Measurements from ENCODE around the gene UQCR10. TPM values are rescaled to one million over a fixed set of nuclear protein-coding genes. Genes with fewer than 3 reads are reported as not detected.

Gene UQCR10
- total RNA-seq, 1 experiment from 2014 or later, result 119 TPM

GRCh38 chr22:29814003-29814402 lies 46.8 kb downstream of the UQCR10 start:
- peaks cover 0 to 9% of the 10 kb centered on the region in 2 experiments; a peak in 1 of 4 replicates for H3K4me1 ChIP-seq (ENCODE audit: control insufficient read depth in 1 of 2, insufficient read depth in 2 of 2, low read length in 2 of 2)
- RAD21 ChIA-PET (ENCODE audit: low non-redundant PET in 1 of 2, low total read pairs in 2 of 2, uncharacterized antibody in 2 of 2, unreplicated experiment in 2 of 2), result interaction anchor here in 1 of 2 experiments (0.6 kb wide), 1 partner anchor 275 kb away, joined by 3 read pairs; no protein-coding TSS in a partner anchor
- TF ChIP-seq EGR1 (IDR thresholded peaks at IDR 0.05; ENCODE audit: low read depth) (no peak), MAX (IDR thresholded peaks at IDR 0.05) (no peak), SP1 (IDR thresholded peaks at IDR 0.05; ENCODE audit: low read depth) (no peak), ZBTB33 (IDR thresholded peaks at IDR 0.05; ENCODE audit: extremely low read depth, insufficient replicate concordance, low read length) (no peak), CBX3 (IDR thresholded peaks at IDR 0.05; ENCODE audit: low read depth) (no peak), POLR2A (IDR thresholded peaks at IDR 0.05; ENCODE audit: borderline replicate concordance, extremely low read depth, insufficient read depth, insufficient read length) (no peak), ATF3 (IDR thresholded peaks at IDR 0.05) (no peak), CTCF (IDR thresholded peaks at IDR 0.05 in 2 of 3, conservative IDR thresholded peaks at IDR 0.05 in 1 of 3; ENCODE audit: borderline replicate concordance in 1 of 3, insufficient read depth in 1 of 3, low read depth in 2 of 3, low read length in 2 of 3) (no peak), JUND (IDR thresholded peaks at IDR 0.05) (no peak), CEBPB (IDR thresholded peaks at IDR 0.05; ENCODE audit: low read depth) (no peak), POLR2AphosphoS5 (IDR thresholded peaks at IDR 0.05; ENCODE audit: low read depth, low read length) (no peak), ZFX (IDR thresholded peaks at IDR 0.05) (no peak)
- H3K79me2 ChIP-seq (ENCODE audit: insufficient read depth, low read length), result no peaks in the 10 kb centered on the region
- H3K27me3 ChIP-seq (ENCODE audit: insufficient read depth, low read length), result no peaks in the 10 kb centered on the region
- H2AFZ ChIP-seq (ENCODE audit: low read depth, low read length, poor library complexity, severe bottlenecking), result no peak overlapping the region
- no peaks in the 10 kb centered on the region for H3K9me2 ChIP-seq (ENCODE audit: insufficient read depth)
- POLR2A ChIA-PET, result no interaction called here
- no peak for ATAC-seq
- CTCF ChIA-PET, result no interaction called here
- DNase-seq (ENCODE audit: low read depth, low spot score), result no peak
- BruUV-seq (replicated peaks), result no TSS peak
- H3K9me3 ChIP-seq (ENCODE audit: control insufficient read depth in 1 of 2, insufficient read depth in 1 of 2, low read depth in 1 of 2, low read length in 2 of 2), result no peaks in the 10 kb centered on the region
- H3K36me3 ChIP-seq (ENCODE audit: control insufficient read depth in 1 of 2, insufficient read depth in 2 of 2, low read length in 2 of 2), result peaks cover 29 to 57% of the 10 kb centered on the region in 2 experiments
- no peak overlapping the region for H3K4me2 ChIP-seq (ENCODE audit: low read length)
- H3K9ac ChIP-seq (ENCODE audit: low read length), result no peak overlapping the region
- no peak overlapping the region for H3K27ac ChIP-seq (ENCODE audit: low read depth, low read length)
- no peak overlapping the region for H3K4me3 ChIP-seq (replicated peaks in 1 of 2; ENCODE audit: low read depth in 1 of 2, low read length in 2 of 2)
- H4K20me1 ChIP-seq (ENCODE audit: insufficient read depth), result no peaks in the 10 kb centered on the region
- intact Hi-C loops (cut with micrococcal nuclease), result no loop called here

All from HCT116 (cell line).